Type B pancreatic cell (in vitro differentiated cells): ENCODE measurements around the gene MIER2. TPM values are rescaled to one million over a fixed set of nuclear protein-coding genes. Genes with fewer than 3 reads are reported as not detected.

Source experiments
- DNase-seq: peaks from one replicate; pipeline ENCODE4 v3.0.0; 2021; ENCODE audit warnings: mixed read lengths; ENCODE audit not compliant: unreplicated experiment; ENCODE audit errors: extremely low spot score
- H3K27ac Mint-ChIP-seq: 2 replicates; pipeline ENCODE4 v1.8.0; 2021; ENCODE audit warnings: mild to moderate bottlenecking, mixed read lengths
- H3K27me3 Mint-ChIP-seq: 2 replicates; pipeline ENCODE4 v1.8.0; 2021; ENCODE audit warnings: mixed read lengths
- H3K36me3 Mint-ChIP-seq: 2 replicates; pipeline ENCODE4 v1.8.0; 2021; ENCODE audit warnings: mixed read lengths
- H3K4me1 Mint-ChIP-seq: one replicate; pipeline ENCODE4 v1.8.0; 2021; ENCODE audit warnings: mixed read lengths; ENCODE audit not compliant: unreplicated experiment
- H3K4me3 Mint-ChIP-seq: 2 replicates; pipeline ENCODE4 v1.8.0; 2021; ENCODE audit warnings: mild to moderate bottlenecking, mixed read lengths
- H3K9me3 Mint-ChIP-seq: 2 replicates; pipeline ENCODE4 v1.8.0; 2021; ENCODE audit warnings: mixed read lengths
- CTCF ChIP-seq: fragments of 200-600 bp; sonication (generic); conservative IDR thresholded peaks from 2 replicates; pipeline ENCODE4 v1.5.0; 2021; ENCODE audit warnings: antibody characterized with exemption, mild to moderate bottlenecking
- total RNA-seq: library from RNA; stranded (reverse); gene quantifications from 2 replicates; pipeline ENCODE4 v1.2.1, GENCODE V29; 2021; ENCODE audit warnings: low replicate concordance

Gene MIER2
- total RNA-seq, 1 donor from 2014 or later, result 42.3 TPM

- H3K27me3 Mint-ChIP-seq, result peaks cover 11% of the 10 kb centered on the region
- H3K4me3 Mint-ChIP-seq, result no peak overlapping the region
- no peaks in the 10 kb centered on the region for H3K36me3 Mint-ChIP-seq
- DNase-seq, result peak; percentile 62
- H3K4me1 Mint-ChIP-seq, result peaks cover 7% of the 10 kb centered on the region
- H3K9me3 Mint-ChIP-seq, result no peaks in the 10 kb centered on the region
- no peak overlapping the region for H3K27ac Mint-ChIP-seq
- TF ChIP-seq CTCF, result no peak
Measured at GRCh38 chr19:374183-374885, 29.7 kb upstream of the MIER2 start.

GRCh38 chr19:373391-374182, 29.0 kb upstream of the MIER2 start:
- Mint-ChIP-seq H3K4me1 (peaks cover 7% of the 10 kb centered on the region), H3K4me3 (no peak overlapping the region), H3K27me3 (peaks cover 15% of the 10 kb centered on the region), H3K9me3 (no peaks in the 10 kb centered on the region), H3K36me3 (no peaks in the 10 kb centered on the region), H3K27ac (no peak overlapping the region)
- peak; percentile 65 for DNase-seq
- no peak for TF ChIP-seq CTCF

GRCh38 chr19:372306-372890, 27.8 kb upstream of the MIER2 start:
- TF ChIP-seq CTCF, result no peak
- DNase-seq, result peak; percentile 65
- no peaks in the 10 kb centered on the region for H3K36me3 Mint-ChIP-seq
- H3K27ac Mint-ChIP-seq, result no peak overlapping the region
- H3K4me3 Mint-ChIP-seq, result no peak overlapping the region
- H3K27me3 Mint-ChIP-seq, result peaks cover 15% of the 10 kb centered on the region
- H3K4me1 Mint-ChIP-seq, result peaks cover 7% of the 10 kb centered on the region
- H3K9me3 Mint-ChIP-seq, result no peaks in the 10 kb centered on the region

DNA sequence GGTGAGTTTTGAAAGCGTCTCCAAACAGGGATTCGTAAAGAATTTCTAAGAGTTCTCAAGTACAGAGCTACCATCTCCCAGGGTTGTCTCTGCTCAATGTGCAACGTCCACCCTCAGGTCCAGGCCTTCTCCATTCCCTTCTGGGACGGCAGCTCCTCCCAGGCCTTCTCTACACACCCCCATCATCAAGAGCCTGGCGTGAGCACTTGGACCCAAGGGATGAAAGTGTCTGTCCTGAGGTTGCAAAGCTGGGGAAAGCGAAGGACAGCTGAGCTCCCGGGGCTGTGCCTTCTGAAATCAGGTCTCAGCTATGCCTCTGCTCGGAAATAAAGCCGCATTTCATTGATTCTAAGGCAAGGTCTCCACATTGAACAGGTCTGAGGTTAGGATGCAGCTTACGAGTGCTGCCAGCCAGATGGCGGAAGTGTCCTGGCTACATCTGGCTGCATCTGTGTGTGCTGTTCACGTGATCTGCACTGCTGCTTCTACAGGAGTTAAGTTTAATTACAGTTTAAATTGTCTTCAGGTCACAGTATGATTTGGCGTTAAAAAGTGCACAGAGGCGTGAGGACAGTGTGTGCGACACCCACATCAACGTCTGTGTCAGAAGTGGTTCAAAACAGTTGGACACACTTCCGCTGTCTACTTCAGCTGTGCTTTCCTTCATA, 27.0 kb upstream of the MIER2 start:
- H3K9me3 Mint-ChIP-seq, result no peaks in the 10 kb centered on the region
- DNase-seq, result peak; percentile 43
- peaks cover 22% of the 10 kb centered on the region for H3K27me3 Mint-ChIP-seq
- no peak overlapping the region for H3K4me3 Mint-ChIP-seq
- H3K36me3 Mint-ChIP-seq, result no peaks in the 10 kb centered on the region
- TF ChIP-seq CTCF, result no peak
- peaks cover 7% of the 10 kb centered on the region for H3K4me1 Mint-ChIP-seq
- H3K27ac Mint-ChIP-seq, result no peak overlapping the region

GRCh38 chr19:370641-371330, 26.2 kb upstream of the MIER2 start:
- Mint-ChIP-seq H3K36me3 (no peaks in the 10 kb centered on the region), H3K9me3 (no peaks in the 10 kb centered on the region), H3K27me3 (peaks cover 22% of the 10 kb centered on the region), H3K4me1 (peaks cover 7% of the 10 kb centered on the region), H3K4me3 (no peak overlapping the region), H3K27ac (no peak overlapping the region)
- TF ChIP-seq CTCF, result no peak
- peak; percentile 62 for DNase-seq
